Anterior cingulate cortex (tissue), 58 donors: Measurements from ENCODE around the gene SPDYE5.
"Not testable (repeated sequence)": the region's sequence is repeated elsewhere in the genome, so short reads cannot be mapped to it uniquely, and the experiment has no call there.

Source experiments
- DNase-seq, 58 donors: peaks; one replicate each; lab custom pipeline; 2025; lab: John Stamatoyannopoulos, UW

Gene SPDYE5, protein sequence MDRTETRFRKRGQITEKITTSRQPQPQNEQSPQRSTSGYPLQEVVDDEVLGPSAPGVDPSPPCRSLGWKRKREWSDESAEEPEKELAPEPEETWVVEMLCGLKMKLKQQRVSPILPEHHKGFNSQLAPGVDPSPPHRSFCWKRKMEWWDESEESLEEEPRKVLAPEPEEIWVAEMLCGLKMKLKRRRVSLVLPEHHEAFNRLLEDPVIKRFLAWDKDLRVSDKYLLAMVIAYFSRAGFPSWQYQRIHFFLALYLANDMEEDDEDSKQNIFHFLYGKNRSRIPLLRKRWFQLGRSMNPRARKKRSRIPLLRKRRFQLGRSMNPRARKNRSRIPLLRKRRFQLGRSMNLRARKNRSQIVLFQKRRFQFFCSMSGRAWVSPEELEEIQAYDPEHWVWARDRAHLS

DNA sequence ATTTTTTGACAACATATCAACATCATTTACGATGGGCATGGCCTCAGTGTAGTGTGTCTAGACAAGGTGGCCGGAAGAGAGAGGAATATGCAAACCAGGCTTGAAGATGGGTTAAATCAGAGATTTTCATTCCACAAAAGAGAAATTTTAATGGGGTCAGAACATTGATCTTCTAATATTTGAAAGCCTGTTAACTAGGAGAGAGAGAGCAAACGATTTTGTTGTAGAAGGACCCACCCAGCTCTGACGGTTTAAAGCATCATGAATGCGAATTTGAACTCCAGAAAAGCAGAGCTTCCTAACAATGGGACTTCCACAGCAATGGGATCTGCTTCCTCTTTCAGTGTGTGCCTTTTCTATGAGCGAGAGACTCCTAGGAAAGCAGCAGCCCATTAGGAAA, at the start of gene SPDYE5:
TSS of gene SPDYE5 (plus strand) at position 301 of the 400 bp plus-strand sequence. CDS start 1,728 bp downstream, outside the sequence.
- not testable (repeated sequence) for DNase-seq

DNA sequence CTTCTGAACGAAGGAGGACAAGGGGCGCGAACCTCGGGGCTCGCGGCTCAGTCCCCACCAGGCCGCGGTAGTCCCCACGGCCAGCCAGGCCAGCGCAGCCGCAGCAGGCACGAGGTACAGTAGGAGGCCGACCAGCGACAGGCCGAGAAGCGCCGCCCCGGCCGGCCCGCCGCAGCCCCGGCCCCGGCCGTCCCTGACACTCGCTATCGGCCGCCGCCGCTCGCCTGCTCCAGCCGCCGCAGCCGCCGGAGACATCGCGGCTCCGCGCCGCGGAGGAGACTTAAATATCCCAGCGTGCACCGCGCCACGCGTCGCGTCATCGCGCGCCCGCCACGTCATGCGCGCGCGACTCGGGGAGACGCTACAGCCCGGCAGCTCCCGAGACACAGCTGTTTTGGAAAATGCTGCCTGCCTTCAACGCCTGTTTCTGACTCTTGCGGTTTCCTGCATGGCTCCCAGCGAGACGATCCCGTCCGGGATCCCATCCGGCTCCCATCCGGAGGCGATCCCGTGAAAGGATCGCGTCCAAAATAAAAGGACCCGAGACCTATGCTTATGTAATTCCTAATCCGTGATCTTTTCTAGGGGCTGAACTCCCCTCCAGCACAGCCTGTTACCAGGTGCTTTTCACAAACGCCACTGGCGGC, 49.5 kb upstream of the SPDYE5 start:
- DNase-seq = peak in 24 of 58 donors; percentile 3 to 52 (median 15)

DNA sequence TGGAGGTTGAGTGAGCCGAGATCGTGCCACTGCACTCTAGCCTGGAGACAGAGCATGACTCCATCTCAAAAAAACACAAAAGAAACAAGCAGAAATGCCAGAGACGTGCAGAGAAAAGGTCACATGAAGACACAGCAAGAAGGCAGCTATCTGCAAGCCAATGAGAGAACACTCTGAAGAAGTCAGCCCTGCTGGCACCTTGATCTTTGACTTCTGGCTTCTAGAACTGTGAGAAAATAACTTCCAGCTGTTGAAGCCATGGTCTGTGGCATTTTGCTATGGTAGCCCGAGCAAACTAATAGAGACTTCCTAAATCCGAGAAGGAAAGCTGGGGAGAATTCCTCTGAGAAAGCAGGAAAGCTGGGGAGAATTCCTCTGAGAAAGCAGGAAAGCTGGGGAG, 42.2 kb upstream of the SPDYE5 start:
- not testable (repeated sequence) for DNase-seq

DNA sequence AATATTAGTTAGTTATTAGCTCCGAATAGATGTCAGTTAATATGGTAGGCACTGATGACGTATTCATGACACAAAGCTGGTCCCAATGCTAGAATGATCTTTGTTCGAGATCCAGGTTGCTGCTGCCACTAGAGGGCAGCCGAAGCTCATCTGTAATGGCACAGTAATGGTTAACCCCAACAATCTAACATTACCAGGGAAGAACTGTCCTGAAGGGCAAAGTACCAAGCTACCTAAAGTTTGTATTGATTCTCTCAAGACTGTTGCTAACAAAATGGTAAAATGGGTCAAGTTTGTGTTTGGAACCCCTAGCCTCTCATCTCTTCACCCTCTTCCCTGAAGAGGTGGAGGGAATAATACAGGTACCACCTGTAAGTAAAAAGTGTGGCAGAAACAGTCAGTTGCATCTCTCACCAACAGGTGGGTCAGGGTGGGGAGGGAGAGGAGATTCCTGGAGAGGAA, 39.6 kb upstream of the SPDYE5 start:
- not testable (repeated sequence) for DNase-seq

DNA sequence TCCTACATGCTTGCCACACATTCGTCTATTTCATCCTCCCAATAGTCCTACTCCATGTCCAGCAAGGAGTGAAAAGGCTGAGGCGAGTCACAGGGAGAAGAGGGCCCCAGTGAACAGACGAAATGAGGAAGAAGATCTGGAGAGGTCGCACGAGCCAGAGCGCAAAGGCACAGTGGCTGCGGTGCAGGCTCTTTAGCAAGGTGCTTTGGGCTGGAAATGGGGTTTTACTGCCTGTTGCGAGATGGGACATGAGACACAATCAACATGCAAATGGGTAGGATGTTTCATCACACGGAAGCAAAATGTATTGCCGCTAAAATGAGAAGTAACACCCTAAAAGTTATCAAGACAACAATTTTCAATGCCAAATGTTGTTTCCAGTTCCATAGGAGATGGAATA, 35.7 kb upstream of the SPDYE5 start:
- not testable (repeated sequence) for DNase-seq

DNA sequence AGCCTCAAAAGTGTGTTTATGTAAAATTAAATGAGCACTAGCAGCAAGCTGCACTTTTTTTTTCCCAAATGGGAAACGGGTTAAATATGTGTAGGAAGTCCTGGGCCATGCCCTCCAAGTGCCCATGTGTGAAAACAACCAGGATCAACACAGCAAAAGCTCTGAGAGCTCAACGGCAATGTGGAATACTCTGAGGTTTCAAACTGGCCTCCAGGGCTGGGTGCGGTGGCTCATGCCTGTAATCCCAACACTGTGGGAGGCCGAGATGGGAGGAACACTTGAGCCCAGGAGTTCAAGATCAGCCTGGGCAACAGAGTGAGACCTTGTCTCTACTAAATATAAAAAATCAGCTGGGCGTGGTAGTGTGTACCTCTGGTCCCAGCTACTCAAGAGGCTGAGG, 34.1 kb upstream of the SPDYE5 start:
- not testable (repeated sequence) for DNase-seq

DNA sequence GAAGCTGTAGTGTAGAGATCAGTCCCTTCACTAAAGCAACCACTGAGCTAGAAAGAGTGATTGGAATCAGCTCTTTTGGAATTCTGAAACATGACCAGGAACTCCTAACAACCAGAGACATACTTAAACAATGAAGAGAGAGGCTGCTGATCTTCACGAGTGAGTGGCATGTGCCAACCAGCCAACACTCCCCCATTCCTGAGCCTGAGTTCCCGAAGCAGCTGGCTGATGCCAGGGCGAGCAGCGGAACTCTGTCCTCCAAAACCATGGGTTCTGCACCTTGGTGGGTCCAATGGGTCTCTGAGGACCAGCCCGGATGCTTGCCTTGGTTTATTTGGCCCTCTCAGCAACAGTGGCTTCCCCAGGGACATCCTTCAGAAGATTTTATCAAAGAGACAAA, 31.6 kb upstream of the SPDYE5 start:
- DNase-seq = not testable (repeated sequence)

DNA sequence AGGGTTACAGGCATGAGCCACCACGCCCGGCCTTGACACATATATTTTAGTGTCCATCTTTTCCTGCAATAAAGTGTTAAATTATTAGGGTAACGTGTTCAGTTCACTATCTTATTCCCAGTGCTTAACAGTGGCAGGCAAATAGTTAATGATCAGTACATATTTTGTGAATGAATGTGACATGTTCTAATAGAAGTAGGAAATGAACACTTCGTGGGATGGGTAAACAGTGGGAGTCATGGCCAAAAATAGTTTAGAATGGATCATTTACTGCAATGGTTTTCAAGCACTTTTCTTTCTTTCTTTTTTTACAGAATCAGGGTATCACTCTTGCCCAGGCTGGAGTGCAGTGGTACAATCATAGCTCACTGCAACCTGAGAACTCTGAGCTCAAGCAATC, 22.0 kb upstream of the SPDYE5 start:
- not testable (repeated sequence) for DNase-seq

DNA sequence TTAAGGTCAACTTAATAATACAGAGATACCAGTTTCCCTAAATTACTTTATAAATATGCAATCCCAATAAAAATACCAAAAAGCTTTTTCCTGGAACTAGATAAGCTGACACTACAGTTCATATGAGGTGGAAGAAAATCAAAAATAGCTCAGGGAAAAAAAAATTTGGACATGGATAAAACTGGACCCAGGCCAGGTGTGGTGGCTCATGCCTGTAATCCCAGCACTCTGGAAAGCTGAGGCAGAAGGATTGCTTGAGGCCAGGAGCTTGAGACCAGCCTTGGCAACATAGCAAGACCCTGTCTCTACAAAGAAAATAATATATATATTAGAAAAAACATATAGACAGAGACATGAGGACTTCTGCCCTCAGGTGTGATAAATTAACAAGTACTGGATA, 14.7 kb upstream of the SPDYE5 start:
- not testable (repeated sequence) for DNase-seq

DNA sequence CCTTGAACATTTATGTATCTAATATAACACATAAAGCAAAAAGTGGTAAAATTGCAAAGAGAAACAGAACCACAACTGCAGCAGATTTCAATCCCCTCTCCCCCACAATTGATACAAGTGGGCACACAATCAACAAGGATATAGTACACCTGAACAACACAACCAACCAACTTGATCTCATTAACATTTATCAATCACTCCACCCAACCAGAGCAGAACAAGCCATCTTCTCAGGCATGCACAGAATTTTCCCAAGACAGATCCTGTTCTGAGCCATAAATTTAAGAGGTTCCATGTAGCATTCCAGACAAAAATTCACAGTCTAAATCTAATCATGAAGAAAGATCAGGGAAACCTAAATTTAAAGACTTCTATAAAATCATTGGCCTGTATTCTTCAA, 11.8 kb upstream of the SPDYE5 start:
- DNase-seq = not testable (repeated sequence)

DNA sequence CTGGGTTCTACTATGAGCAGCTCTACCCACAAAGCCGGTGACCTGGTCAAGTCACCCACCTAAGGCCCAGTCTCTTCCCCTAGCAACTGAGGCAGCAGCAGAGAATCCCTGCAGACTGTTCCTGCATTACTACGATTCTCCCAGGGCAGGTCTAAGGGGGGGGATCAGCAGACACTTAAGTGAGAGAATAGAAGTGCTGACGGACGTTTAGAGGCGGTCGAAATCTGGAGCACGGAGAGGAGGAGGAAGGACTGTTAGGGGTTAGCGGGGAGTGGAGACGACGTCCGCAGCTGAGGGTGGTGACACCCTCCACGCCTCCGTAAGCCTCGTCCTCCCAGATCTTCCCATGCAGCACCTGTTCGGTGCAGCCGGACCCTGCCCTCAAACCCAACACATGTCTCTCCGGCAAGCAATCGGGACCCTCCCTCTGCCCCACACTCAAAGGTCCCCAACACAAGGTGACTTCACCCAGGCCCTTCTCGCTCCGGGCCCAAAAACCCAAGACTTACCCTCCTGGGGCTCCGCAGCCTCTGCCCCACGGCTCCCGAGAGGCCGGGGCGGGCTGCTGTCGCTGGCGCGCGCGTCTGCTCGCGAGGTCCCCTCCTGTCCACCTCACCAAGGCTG, 6.7 kb upstream of the SPDYE5 start:
- peak in 2 of 58 donors; percentile 0 to 10 for DNase-seq

DNA sequence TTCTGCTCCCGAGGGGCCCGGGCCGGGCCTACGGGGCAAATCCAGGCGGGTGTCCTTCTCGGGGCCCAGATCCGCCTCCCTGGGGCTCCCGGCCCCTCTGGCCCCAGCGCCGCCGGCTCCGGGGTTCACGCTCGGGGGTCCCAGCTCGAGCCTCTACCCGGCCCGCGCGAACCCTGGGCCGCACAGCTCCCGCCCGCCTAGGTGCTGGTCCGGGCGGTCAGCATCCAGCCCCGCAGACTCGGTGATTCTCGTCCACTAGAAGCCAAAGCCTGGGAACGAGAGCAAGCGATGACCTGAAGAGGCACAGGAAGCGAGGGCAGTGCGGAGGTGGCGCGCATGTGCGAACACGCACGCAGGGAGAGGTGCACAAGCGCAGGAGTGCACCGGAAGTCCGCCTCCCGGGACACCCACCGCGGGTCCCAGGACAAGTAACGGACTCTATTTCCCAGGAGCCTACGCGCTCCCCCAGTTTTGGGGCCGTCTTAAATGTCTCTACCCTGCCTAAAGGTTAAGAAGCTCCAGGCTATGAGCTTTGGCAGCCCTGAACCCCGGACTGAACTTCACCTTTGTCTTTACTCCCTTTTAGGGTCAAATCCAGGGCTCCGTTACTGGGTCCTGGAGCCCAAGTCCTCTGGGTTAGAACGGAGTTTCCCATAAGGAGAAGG, 6.0 kb upstream of the SPDYE5 start, which contains the start of gene POM121C:
TSS of gene POM121C (minus strand) at position 321 of the 665 bp plus-strand sequence. CDS start 44,803 bp downstream, outside the sequence.
- peak; percentile 16 to 93 (median 84) for DNase-seq

DNA sequence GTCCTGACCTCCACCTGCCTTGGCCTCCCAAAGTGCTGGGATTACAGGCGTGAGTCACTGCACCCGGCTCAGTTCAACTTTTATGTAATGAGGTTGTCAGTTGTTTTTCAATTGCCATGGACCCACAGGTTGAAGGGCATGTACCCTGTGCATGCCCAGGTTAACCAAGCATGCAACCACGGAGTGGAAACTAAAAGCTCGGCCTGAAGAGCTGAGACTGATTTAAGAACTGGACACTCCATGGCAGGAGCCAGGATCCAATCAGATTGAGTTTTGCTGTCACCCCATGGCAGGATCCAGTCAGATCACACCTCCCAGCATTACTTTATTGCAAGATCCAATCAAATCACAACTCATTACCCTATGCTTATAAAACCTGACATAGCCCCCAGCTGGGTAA, 16.9 kb downstream of the SPDYE5 start:
- DNase-seq = not testable (repeated sequence)

DNA sequence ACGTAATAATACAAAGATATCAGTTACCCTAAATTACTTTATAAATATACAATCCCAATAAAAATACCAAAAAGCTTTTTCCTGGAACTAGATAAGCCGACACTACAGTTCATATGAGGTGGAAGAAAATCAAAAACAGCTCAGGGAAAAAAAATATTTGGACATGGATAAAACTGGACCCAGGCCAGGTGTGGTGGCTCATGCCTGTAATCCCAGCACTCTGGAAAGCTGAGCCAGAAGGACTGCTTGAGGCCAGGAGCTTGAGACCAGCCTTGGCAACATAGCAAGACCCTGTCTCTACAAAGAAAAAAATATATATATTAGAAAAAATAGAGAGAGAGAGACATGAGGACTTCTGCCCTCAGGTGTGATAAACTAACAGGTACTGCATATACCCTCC, 26.7 kb downstream of the SPDYE5 start:
- DNase-seq = not testable (repeated sequence)

DNA sequence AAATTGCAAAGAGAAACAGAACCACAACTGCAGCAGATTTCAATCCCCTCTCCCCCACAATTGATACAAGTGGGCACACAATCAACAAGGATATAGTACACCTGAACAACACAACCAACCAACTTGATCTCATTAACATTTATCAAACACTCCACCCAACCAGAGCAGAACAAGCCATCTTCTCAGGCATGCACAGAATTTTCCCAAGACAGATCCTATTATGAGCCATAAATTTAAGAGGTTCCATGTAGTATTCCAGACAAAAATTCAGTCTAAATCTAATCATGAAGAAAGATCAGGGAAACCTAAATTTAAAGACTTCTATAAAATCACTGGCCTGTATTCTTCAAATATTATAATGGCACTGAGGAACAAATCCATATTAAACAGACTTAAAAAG, 29.6 kb downstream of the SPDYE5 start:
- DNase-seq = not testable (repeated sequence)

DNA sequence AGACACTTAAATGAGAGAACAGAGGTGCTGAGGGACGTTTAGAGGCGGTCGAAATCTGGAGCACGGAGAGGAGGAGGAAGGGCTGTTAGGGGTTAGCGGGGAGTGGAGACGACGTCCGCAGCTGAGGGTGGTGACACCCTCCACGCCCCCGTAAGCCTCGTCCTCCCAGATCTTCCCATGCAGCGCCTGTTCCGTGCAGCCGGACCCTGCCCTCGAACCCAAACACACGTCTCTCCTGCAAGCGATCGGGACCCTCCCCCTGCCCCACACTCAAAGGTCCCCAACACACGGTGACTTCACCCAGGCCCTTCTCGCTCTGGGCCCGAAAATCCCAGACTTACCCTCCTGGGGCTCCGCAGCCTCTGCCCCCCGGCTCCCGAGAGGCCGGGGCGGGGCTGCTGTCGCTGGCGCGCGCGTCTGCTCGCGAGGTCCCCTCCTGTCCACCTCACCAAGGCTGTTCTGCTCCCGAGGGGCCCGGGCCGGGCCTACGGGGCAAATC, 35.2 kb downstream of the SPDYE5 start:
- peak in 1 of 58 donors; percentile 38 for DNase-seq

DNA sequence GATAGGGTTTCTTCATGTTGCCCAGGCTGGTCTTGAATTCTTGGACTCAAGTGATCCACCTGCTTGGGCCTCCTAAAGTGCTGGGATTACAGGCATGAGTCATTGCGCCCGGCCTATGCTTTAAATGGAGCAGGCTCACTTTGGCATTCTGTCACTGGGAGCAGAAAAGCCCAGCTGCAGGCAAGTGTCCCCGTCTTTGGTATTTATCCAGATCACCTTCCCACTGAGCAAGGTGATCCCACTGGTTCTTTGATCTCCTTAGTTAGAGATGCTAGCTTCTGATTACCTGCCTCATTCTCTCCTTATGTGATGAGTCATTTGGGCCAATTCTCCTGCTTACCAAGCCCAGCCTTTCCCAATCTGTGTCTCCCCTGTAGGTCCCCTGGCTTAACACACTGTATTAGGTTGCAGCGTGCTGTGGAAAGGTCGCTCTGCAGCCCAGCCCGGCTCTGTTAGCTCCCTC, 39.3 kb downstream of the SPDYE5 start:
- no peak for DNase-seq

DNA sequence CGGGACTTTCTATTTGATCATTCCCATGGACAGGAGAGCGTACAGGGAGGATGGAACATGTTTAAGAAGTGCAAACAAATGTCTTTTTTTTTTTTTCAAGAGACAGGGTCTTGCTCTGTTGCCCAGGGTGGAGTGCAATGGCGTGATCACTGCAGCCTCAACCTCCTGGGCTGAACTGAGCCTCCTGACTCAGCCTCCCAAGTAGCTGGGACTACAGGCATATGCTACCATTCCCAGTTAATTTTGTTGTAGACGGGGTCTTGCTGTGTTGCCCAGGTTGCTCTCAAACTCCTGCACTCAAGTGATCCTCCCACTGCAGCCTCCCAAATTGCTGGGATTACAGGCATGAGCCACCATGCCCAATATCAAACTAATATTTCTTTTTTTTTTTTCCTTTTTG, 40.5 kb downstream of the SPDYE5 start:
- DNase-seq = no peak

DNA sequence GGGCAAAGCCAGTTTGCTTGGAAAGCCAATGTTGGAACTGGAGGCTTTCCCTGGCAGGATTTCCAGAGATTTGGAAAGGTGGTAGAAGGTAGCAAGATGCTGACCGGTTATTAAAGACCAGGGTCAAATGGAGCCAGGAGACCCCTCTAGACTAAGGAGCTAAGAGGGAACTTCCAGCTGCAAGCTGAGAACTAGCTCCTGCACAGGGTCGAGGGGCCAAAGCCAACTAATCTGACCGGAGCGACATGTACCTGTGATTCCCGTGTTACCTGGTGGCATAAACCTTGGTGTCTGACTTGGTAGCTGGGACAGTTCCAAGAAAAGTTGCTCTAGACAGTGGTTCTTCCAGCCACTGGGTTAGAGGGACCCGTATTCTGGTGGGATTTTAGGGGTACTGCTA, 41.8 kb downstream of the SPDYE5 start:
- DNase-seq = no peak

DNA sequence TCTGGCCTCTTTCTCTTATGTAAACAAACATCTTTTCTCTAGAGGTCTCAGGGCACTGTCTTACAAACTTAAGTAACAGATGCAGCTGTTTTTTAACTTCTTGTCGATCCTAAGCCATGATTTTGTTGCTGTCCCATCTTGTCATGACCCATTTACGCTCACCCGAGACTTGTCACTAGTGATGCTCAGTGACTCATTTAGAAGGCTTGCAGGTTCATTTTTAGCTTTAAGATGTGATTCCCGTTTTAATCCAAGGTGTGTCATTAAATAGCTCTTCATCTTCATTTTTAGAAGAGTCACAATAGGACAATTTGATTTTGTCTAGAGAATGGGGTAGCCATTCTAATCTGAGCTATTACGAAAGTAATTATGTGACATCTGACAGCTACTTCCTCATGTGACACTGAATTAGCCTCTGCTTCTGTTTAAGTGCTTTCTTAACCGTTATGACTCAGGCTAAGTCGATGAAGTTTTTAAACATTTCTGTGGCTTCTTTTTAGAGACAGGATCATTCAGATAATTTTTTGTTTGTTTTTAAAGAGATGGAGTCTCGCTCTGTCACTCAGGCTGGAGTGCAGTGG, 42.7 kb downstream of the SPDYE5 start:
- no peak for DNase-seq
